HepG2 (cell line): ENCODE results near the gene DUSP16. TPM values are rescaled to one million over a fixed set of nuclear protein-coding genes. Genes with fewer than 3 reads are reported as not detected.

ENCODE experiments used
- ATAC-seq: fragments of 200-7000 bp; cut with Tn5 transposase; 3 replicates; pipeline ENCODE4 v1.9.1; 2020; ENCODE audit warnings: mild to moderate bottlenecking, moderate library complexity
- BruUV-seq: library from RNA; stranded (reverse); fragments of 400-500 nt; replicated peaks from 2 replicates; lab custom pipeline; 2021; lab: Mats Ljungman, UMichigan
- CTCF ChIA-PET: fragments of 300-600 bp; formaldehyde crosslinking; extraction: SDS; loops from one replicate; lab custom pipeline; 2021; ENCODE audit warnings: low total read pairs, inconsistent platforms, low intra/inter-chr PET ratio; lab: Yijun Ruan, JAX
- POLR2A ChIA-PET: fragments of 350-600 bp; sonication (Branson Sonifier 250); formaldehyde crosslinking; loops from one replicate; lab custom pipeline; 2020; ENCODE audit warnings: antibody characterized with exemption, inconsistent platforms; lab: Yijun Ruan, JAX
- DNase-seq: peaks from one replicate; pipeline ENCODE4 v3.0.0-alpha.2; 2015; ENCODE audit warnings: low spot score
- FAIRE-seq: peaks from 3 replicates; lab custom pipeline; 2011; peaks lifted over from hg19 to GRCh38; lab: Jason Lieb, UNC
- H2AFZ ChIP-seq: one replicate; pipeline ENCODE4 v1.6.1; 2011; ENCODE audit warnings: low read length, inconsistent platforms
- H3K27ac ChIP-seq: fragments of 300-600 bp; 3 replicates; pipeline ENCODE4 v1.8.0; 2011; ENCODE audit warnings: mixed run types, mild to moderate bottlenecking, mixed read lengths, low read length, inconsistent platforms; ENCODE audit not compliant: insufficient read depth; ENCODE audit errors: extremely low read length
- H3K27me3 ChIP-seq, 2 experiments: fragments of 200-600 bp in 1 of 2; 2 replicates in 1 of 2; 3 replicates in 1 of 2; pipeline versions ENCODE4 v1.6.0 to v1.8.0; 2011; ENCODE audit warnings: low read length in 2 of 2, mild to moderate bottlenecking in 2 of 2, moderate library complexity in 2 of 2, inconsistent platforms in 1 of 2; ENCODE audit not compliant: insufficient read depth in 2 of 2, control insufficient read depth in 1 of 2
- H3K36me3 ChIP-seq, 2 experiments: fragments of 200-600 bp in 1 of 2; replicated peaks in 1 of 2; 2 replicates in 1 of 2; 3 replicates in 1 of 2; pipeline versions ENCODE4 v1.5.1 to v1.8.0; 2011; ENCODE audit warnings: low read length in 2 of 2, inconsistent platforms in 1 of 2; ENCODE audit not compliant: insufficient read depth in 2 of 2, control insufficient read depth in 1 of 2
- H3K4me1 ChIP-seq: 2 replicates; pipeline ENCODE4 v1.5.1; 2012; ENCODE audit warnings: low read length, inconsistent platforms; ENCODE audit not compliant: insufficient read depth
- H3K4me2 ChIP-seq: 2 replicates; pipeline ENCODE4 v1.6.0; 2011; ENCODE audit warnings: low read depth, low read length, inconsistent platforms
- H3K4me3 ChIP-seq, 3 experiments: fragments of 200-600 bp in 1 of 3; sonication (generic), shearing (Covaris generic) in 1 of 3; replicated peaks in 1 of 3; 2 replicates each; pipeline ENCODE4 v1.5.1; 2011 to 2016; ENCODE audit warnings: low read length in 3 of 3, inconsistent platforms in 2 of 3, low read depth in 2 of 3, mild to moderate bottlenecking in 2 of 3, control low read depth in 1 of 3, mixed read lengths in 1 of 3; ENCODE audit not compliant: insufficient read depth in 1 of 3
- H3K79me2 ChIP-seq: one replicate; pipeline ENCODE4 v1.6.1; 2011; ENCODE audit warnings: low read length, inconsistent platforms; ENCODE audit not compliant: insufficient read depth
- H3K9ac ChIP-seq: 2 replicates; pipeline ENCODE4 v1.6.0; 2011; ENCODE audit warnings: mild to moderate bottlenecking, low read depth, low read length, inconsistent platforms; ENCODE audit not compliant: insufficient read depth
- H3K9me3 ChIP-seq: 2 replicates; pipeline ENCODE4 v1.5.1; 2012; ENCODE audit warnings: mild to moderate bottlenecking, low read length
- H4K20me1 ChIP-seq: 2 replicates; pipeline ENCODE4 v1.6.0; 2011; ENCODE audit warnings: inconsistent platforms, mild to moderate bottlenecking, low read length, moderate library complexity; ENCODE audit not compliant: insufficient read depth
- ATAD3A ChIP-seq: sonication (generic); formaldehyde crosslinking; IDR thresholded peaks from 2 replicates; pipeline ENCODE4 v1.4.0; 2020; ENCODE audit warnings: missing genetic modification reagents
- JDP2 ChIP-seq: sonication (generic); formaldehyde crosslinking; IDR thresholded peaks from 2 replicates; pipeline ENCODE4 v1.8.1; 2022; ENCODE audit warnings: missing genetic modification reagents, borderline replicate concordance
- KDM2A ChIP-seq: sonication (generic); formaldehyde crosslinking; IDR thresholded peaks from 2 replicates; pipeline ENCODE4 v1.4.0; 2020; ENCODE audit warnings: low read depth, missing genetic modification reagents, borderline replicate concordance
- MAFF ChIP-seq: IDR thresholded peaks from 2 replicates; pipeline ENCODE4 v1.6.1; 2011; ENCODE audit warnings: low read depth, low read length, improper control_type of control experiment
- MAFK ChIP-seq, 2 experiments: IDR thresholded peaks in 1 of 2; conservative IDR thresholded peaks in 1 of 2; 2 replicates each; pipeline ENCODE4 v1.6.1; 2011; ENCODE audit warnings: improper control_type of control experiment in 2 of 2, low read length in 2 of 2
- MTA1 ChIP-seq: sonication (generic); formaldehyde crosslinking; IDR thresholded peaks from 2 replicates; pipeline ENCODE4 v1.4.0; 2020; ENCODE audit warnings: missing genetic modification reagents, mild to moderate bottlenecking, borderline replicate concordance
- PHF21A ChIP-seq: sonication (generic); formaldehyde crosslinking; IDR thresholded peaks from 2 replicates; pipeline ENCODE4 v1.5.0; 2020; ENCODE audit warnings: mild to moderate bottlenecking, missing genetic modification reagents
- RARA ChIP-seq: IDR thresholded peaks from 2 replicates; pipeline ENCODE4 v1.6.1; 2016; ENCODE audit warnings: missing genetic modification reagents, missing compliant biosample characterization
- TP53 ChIP-seq: sonication (generic); formaldehyde crosslinking; conservative IDR thresholded peaks from 2 replicates; pipeline ENCODE4 v1.4.0; 2020; ENCODE audit warnings: missing genetic modification reagents
- ZMYM2 ChIP-seq: sonication (generic); formaldehyde crosslinking; IDR thresholded peaks from 2 replicates; pipeline ENCODE4 v1.8.0; 2022; ENCODE audit warnings: mild to moderate bottlenecking, missing genetic modification reagents
- ZNF354B ChIP-seq: sonication (generic); formaldehyde crosslinking; IDR thresholded peaks from 2 replicates; pipeline ENCODE4 v1.8.0; 2022; ENCODE audit warnings: mild to moderate bottlenecking, missing genetic modification reagents
- ZNF556 ChIP-seq: sonication (generic); formaldehyde crosslinking; IDR thresholded peaks from 2 replicates; pipeline ENCODE4 v1.4.0; 2020; ENCODE audit warnings: mild to moderate bottlenecking, missing genetic modification reagents, borderline replicate concordance
- ZNF557 ChIP-seq: sonication (generic); formaldehyde crosslinking; IDR thresholded peaks from 2 replicates; pipeline ENCODE4 v1.4.0; 2020; ENCODE audit warnings: missing genetic modification reagents
- ZNF558 ChIP-seq: sonication (generic); formaldehyde crosslinking; IDR thresholded peaks from 2 replicates; pipeline ENCODE4 v1.9.0; 2022; ENCODE audit warnings: mild to moderate bottlenecking, missing genetic modification reagents, borderline replicate concordance
- ZNF598 ChIP-seq: sonication (generic); formaldehyde crosslinking; IDR thresholded peaks from 2 replicates; pipeline ENCODE4 v1.5.1; 2020; ENCODE audit warnings: mild to moderate bottlenecking, missing genetic modification reagents, borderline replicate concordance
- ZNF713 ChIP-seq: sonication (generic); formaldehyde crosslinking; IDR thresholded peaks from 2 replicates; pipeline ENCODE4 v1.4.0; 2020; ENCODE audit warnings: mild to moderate bottlenecking, missing genetic modification reagents
- ZNF747 ChIP-seq: sonication (generic); formaldehyde crosslinking; IDR thresholded peaks from 2 replicates; pipeline ENCODE4 v1.8.1; 2023; ENCODE audit warnings: missing genetic modification reagents, mild to moderate bottlenecking, borderline replicate concordance
- WGBS: methylation state at CpG from one replicate; pipeline ENCODE4 v1.1.6; 2017; ENCODE audit warnings: low lambda C conversion rate; 5-methylcytosine and 5-hydroxymethylcytosine counted together
- in situ Hi-C: cut with HindIII; loops from 2 replicates; pipeline ENCODE4 v1.10.0; 2017; ENCODE audit warnings: low pct_unique_long_range_greater_than_20kb; ENCODE audit not compliant: extremely low pct_ligation_motif_present
- intact Hi-C: fragments of 100-400 bp; cut with micrococcal nuclease; formaldehyde crosslinking; loops from one replicate; pipeline ENCODE4 v1.10.0; 2022; ENCODE audit not compliant: unreplicated experiment
- polyA plus RNA-seq, 8 experiments: library from polyadenylated mRNA; depleted of rRNA in 3 of 8; stranded (reverse) in 7 of 8; unstranded in 1 of 8; fragments of >200 nt; fragmentation: Illumina TruSeq in 4 of 8; extraction: Trizol in 4 of 8; gene quantifications; 2 replicates each; pipeline versions ENCODE4 v1.2.1 to v1.2.3, GENCODE V29; 2011 to 2016; ENCODE audit warnings: low read depth in 4 of 8, missing spikeins in 1 of 8, mixed read lengths in 1 of 8; ENCODE audit not compliant: insufficient read depth in 1 of 8
- total RNA-seq, 5 experiments: library from RNA; depleted of rRNA; stranded (reverse); fragments of >200 nt; fragmentation: Illumina TruSeq; extraction: Trizol; gene quantifications; 2 replicates each; pipeline ENCODE4 v1.2.3, GENCODE V29; 2016; ENCODE audit warnings: low read depth in 1 of 5
- TF ChIP-seq, protein P1 (sequence below): IDR thresholded peaks from 2 replicates; pipeline ENCODE4 v1.6.1; 2016; ENCODE audit warnings: low read depth
- TF ChIP-seq, protein P2 (sequence below): sonication (generic); formaldehyde crosslinking; IDR thresholded peaks from 2 replicates; pipeline ENCODE4 v1.5.0; 2020; ENCODE audit warnings: missing genetic modification reagents, mild to moderate bottlenecking, borderline replicate concordance

The DUSP16 gene
- total and polyA plus RNA-seq, 2 of the 13 experiments (the other 11 are each of a cell fraction or from before 2014, with no cell fraction given), result 45.7 to 46.6 TPM

DNA sequence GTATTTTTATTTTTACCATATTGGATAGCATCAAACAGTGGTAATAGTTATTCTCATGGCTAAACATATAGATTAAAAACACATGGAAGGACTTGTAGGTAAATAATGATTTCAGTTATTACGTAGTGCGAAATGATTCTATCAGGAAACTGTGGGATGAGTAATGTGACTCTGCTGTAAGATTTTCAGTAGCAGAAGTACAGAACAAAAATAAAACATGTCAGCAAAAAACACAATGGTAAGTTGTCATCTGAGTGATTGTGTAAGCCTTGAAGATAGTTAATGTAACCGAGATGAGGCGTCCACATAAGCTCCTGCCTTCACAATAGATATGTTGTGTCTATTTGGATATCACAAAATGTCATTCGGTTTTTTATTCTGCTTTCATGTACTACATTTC lies 106.0 kb downstream of the DUSP16 start:
- Histone ChIP-seq H3K27me3 (no peaks in the 10 kb centered on the region), H4K20me1 (no peaks in the 10 kb centered on the region), H3K27ac (no peak overlapping the region), H3K9me3 (no peaks in the 10 kb centered on the region), H3K4me2 (no peak overlapping the region), H3K79me2 (no peaks in the 10 kb centered on the region), H3K9ac (no peak overlapping the region), H3K36me3 (no peaks in the 10 kb centered on the region), H2AFZ (no peak overlapping the region), H3K4me1 (peaks cover 16% of the 10 kb centered on the region), H3K4me3 (no peak overlapping the region)
- no peak for FAIRE-seq
- no peak for DNase-seq
- TF ChIP-seq ZMYM2 (no peak), ZNF747 (no peak), MAFF (peak; percentile 90), MAFK (conservative IDR thresholded peaks at IDR 0.05 in 1 of 2, IDR thresholded peaks at IDR 0.05 in 1 of 2; ENCODE audit: low read length in 2 of 2) (peak; percentile 90 to 93), TP53 (CRISPR knock-in tag) (no peak), ZNF558 (CRISPR knock-in tag) (no peak)
- in situ Hi-C loops, result no loop called here
- intact Hi-C loops, result no loop called here
- WGBS, result 94% methylated on average over 5 of the region's 5 CpGs
- no peak for ATAC-seq
- no TSS peak for BruUV-seq
- ChIA-PET CTCF (no interaction called here), POLR2A (interaction anchor here (0.9 kb wide), 1 partner anchor 59 kb away, joined by 3 read pairs; no protein-coding TSS in a partner anchor)

DNA sequence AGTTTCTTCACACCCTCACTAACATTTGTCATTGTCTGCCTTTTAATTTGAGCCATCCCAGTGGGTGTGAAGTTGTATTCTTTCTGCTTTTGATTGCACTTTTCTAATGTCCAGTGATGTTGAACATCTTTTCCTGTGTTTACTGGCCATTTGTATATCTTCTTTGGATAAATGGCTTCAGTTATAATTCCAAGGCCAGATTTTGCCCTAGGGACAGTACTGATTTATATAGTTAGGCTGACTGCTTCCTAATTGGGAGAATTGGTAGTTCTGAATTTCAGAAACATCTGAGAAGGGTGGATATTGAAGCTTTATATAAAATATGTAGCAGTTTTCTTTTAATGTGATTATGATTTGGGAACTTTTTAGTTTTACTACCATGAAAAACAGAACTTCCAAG lies 108.3 kb downstream of the DUSP16 start:
- H3K4me1 ChIP-seq, result peaks cover 37% of the 10 kb centered on the region
- H3K9ac ChIP-seq, result no peak overlapping the region
- in situ Hi-C loops (no loop called here), intact Hi-C loops (no loop called here)
- ATAC-seq (no peak), FAIRE-seq (no peak), DNase-seq (no peak)
- H3K79me2 ChIP-seq, result no peaks in the 10 kb centered on the region
- ChIA-PET POLR2A (no interaction called here), CTCF (no interaction called here)
- H4K20me1 ChIP-seq, result no peaks in the 10 kb centered on the region
- H3K4me3 ChIP-seq, result no peak overlapping the region
- no TSS peak for BruUV-seq
- H2AFZ ChIP-seq, result no peak overlapping the region
- no peaks in the 10 kb centered on the region for H3K27me3 ChIP-seq
- no peaks in the 10 kb centered on the region for H3K9me3 ChIP-seq
- no peak overlapping the region for H3K4me2 ChIP-seq
- no peak overlapping the region for H3K27ac ChIP-seq
- no peaks in the 10 kb centered on the region for H3K36me3 ChIP-seq
- no peak for TF ChIP-seq ZNF354B (CRISPR knock-in tag)
- TF ChIP-seq ZNF556 (CRISPR knock-in tag), result no peak
- TF ChIP-seq, protein P1, sequence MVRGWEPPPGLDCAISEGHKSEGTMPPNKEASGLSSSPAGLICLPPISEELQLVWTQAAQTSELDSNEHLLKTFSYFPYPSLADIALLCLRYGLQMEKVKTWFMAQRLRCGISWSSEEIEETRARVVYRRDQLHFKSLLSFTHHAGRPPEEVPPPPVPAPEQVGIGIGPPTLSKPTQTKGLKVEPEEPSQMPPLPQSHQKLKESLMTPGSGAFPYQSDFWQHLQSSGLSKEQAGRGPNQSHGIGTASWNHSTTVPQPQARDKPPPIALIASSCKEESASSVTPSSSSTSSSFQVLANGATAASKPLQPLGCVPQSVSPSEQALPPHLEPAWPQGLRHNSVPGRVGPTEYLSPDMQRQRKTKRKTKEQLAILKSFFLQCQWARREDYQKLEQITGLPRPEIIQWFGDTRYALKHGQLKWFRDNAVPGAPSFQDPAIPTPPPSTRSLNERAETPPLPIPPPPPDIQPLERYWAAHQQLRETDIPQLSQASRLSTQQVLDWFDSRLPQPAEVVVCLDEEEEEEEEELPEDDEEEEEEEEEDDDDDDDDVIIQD (CRISPR knock-in tag), result no peak
- TF ChIP-seq, protein P2, sequence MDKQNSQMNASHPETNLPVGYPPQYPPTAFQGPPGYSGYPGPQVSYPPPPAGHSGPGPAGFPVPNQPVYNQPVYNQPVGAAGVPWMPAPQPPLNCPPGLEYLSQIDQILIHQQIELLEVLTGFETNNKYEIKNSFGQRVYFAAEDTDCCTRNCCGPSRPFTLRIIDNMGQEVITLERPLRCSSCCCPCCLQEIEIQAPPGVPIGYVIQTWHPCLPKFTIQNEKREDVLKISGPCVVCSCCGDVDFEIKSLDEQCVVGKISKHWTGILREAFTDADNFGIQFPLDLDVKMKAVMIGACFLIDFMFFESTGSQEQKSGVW, result no peak
- no peak for TF ChIP-seq JDP2 (CRISPR knock-in tag)
- no peak for TF ChIP-seq ZNF598 (CRISPR knock-in tag)
- TF ChIP-seq ATAD3A (CRISPR knock-in tag), result no peak
- no peak for TF ChIP-seq ZNF557 (CRISPR knock-in tag)
- no peak for TF ChIP-seq PHF21A (CRISPR knock-in tag)
- TF ChIP-seq MTA1 (CRISPR knock-in tag), result no peak
- no peak for TF ChIP-seq KDM2A (CRISPR knock-in tag)
- TF ChIP-seq ZNF713 (CRISPR knock-in tag), result no peak
- no peak for TF ChIP-seq RARA (CRISPR knock-in tag)
